AG09319 (cell line): Measurements from ENCODE around the gene FLRT2.

Experiments
- DNase-seq: peaks from one replicate; pipeline ENCODE4 v3.0.0-alpha.2; 2010; ENCODE audit warnings: low read depth; ENCODE audit errors: extremely low read depth
- TF ChIP-seq, protein P1 (sequence below): IDR thresholded peaks from 2 replicates; pipeline ENCODE4 v1.5.1; 2011; ENCODE audit warnings: low read depth, mild to moderate bottlenecking, inconsistent platforms, low read length, moderate library complexity

FLRT2 gene

DNA sequence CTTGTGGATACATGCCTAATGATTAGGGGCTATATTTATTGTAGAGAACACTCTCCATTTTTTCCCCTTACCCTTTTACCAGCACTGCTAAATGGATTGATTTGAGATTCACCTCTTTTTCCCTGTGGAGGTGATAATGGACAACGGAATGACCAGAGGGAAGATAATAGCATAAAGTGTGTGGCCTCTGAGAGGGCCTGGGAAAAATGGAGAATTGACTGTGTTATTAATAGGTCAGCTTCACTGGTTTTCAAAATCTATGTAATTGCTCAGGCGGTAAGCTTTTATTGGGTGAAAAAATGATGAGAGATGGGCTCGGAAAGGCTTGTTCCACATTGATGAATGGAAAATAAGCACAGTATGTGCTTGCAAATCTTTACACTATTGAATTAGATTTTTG, 15.8 kb downstream of the FLRT2 start:
- no peak for DNase-seq
- TF ChIP-seq, protein P1, sequence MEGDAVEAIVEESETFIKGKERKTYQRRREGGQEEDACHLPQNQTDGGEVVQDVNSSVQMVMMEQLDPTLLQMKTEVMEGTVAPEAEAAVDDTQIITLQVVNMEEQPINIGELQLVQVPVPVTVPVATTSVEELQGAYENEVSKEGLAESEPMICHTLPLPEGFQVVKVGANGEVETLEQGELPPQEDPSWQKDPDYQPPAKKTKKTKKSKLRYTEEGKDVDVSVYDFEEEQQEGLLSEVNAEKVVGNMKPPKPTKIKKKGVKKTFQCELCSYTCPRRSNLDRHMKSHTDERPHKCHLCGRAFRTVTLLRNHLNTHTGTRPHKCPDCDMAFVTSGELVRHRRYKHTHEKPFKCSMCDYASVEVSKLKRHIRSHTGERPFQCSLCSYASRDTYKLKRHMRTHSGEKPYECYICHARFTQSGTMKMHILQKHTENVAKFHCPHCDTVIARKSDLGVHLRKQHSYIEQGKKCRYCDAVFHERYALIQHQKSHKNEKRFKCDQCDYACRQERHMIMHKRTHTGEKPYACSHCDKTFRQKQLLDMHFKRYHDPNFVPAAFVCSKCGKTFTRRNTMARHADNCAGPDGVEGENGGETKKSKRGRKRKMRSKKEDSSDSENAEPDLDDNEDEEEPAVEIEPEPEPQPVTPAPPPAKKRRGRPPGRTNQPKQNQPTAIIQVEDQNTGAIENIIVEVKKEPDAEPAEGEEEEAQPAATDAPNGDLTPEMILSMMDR: no peak

DNA sequence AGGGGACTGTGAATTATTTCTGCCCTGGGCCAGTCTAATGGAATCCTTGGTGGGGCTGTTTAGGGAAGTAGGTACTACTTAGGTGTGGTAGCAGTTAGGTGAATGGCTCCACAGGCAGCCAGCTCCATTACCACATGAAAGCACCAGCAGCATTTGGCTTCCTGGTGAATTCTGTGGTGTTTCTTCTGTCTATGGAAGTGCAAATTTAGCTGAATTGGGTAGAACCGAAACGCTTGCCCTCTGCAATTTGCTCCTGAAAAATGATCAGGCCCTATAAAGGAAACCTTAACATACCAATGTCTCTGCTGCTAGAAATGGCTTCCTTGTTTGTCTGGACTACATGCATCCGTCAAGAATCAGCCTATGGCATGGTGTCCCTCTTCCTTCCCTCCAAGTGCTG, 16.4 kb downstream of the FLRT2 start:
- TF ChIP-seq, protein P1: no peak
- DNase-seq: no peak

DNA sequence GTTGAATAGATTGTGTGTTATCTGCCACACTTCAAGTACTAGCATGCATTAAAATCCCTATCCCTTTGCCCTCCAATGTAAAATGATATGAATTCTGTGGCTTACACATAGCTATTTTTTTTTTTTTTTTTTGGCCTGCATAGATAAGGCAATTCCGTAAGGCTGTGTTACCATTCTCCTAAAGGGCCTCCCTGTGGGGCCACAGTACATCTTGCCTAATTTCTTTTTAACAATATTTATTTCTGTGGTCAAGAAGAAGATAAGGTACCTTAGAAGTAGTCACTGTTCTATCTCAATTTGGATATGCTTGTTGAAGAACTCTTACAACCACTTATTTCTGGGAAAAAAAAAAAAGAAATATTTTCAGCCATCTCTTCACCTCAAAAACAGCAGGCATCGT, 19.8 kb downstream of the FLRT2 start:
- TF ChIP-seq, protein P1: no peak
- no peak for DNase-seq

DNA sequence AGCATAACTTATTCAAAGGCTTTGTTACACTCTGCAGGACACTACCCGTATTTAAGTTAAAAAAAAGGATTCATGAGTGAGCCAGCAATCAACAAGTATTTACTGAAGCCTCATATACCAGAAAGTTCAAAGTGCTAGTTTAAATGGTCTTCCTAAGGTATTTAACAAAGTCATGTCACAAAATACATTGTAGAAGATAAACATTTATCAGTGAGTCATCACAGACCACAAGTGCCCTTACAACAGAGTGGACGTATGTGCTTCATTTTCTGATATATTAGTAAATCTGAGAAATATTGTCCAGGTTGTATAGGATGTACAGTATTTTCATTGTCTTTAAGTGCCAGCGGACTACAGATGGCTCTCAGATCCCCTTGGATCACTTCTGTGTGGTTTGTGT, 24.2 kb downstream of the FLRT2 start:
- TF ChIP-seq, protein P1: no peak
- no peak for DNase-seq

DNA sequence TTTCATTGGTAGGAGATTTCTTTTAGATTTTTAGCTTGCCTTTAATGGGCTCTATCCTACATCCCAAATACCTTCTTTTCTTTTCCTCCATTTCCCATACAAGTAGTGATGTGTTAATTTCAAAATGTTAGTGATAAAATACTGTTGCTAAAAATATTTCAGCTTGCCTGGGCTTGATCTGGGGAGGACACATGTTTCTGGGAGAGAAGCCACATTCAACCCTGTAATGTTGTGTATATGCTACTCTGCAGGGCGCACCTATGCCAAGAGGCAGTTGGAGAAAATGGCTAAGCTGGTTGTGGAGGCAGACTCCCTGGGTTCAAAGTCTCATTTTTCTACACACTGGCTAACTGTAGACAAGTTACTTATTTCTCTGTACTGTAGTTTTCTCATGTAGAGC, 26.3 kb downstream of the FLRT2 start:
- DNase-seq: no peak
- TF ChIP-seq, protein P1: no peak

DNA sequence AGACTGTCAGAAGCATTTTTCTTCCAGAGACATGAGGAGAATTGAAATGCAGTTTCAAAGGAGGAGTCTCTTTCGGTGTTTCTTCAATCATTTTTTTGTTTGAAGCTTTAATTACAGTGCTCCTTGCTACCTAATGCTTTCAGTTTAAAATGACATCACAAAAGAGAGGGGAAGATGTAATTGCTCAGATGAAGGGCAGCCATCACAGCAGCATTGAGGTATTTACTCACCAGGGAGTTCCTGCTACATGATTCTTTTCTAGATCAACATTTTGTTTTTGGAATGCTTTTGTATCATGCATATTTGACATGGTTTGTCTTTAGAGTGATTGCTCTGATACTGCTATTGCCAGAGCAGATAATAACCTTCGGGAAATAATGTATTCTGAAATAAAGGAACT, 28.6 kb downstream of the FLRT2 start:
- TF ChIP-seq, protein P1: no peak
- DNase-seq: no peak

DNA sequence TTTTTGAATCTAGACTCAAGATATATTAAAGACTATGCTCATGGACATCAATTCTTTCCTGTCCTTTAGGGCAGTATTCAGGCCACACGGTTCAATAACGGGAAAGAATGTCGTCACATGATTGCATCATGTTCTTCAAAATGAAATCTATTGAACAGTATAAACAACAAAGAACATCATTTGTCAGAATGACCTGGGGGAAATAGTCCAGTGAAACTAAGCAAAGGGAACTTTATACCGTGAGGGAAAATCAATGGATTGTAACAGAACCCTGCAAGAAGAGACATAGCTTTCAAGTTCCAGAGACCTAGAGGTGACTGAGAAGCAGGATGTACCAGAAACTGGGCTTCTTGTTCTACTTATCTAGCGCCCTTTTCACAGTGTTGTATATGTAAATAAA, 32.7 kb downstream of the FLRT2 start:
- TF ChIP-seq, protein P1: no peak
- no peak for DNase-seq
